HepG2 (cell line): ENCODE data around the gene OSBPL2. TPM values are rescaled to one million over a fixed set of nuclear protein-coding genes. Genes with fewer than 3 reads are reported as not detected.
A peak's percentile ranks its signal among the peaks of the same experiment; 100 is the strongest.

Source experiments
- BCL6 ChIP-seq: IDR thresholded peaks from 2 replicates; pipeline ENCODE4 v1.6.1; 2016; ENCODE audit warnings: missing genetic modification reagents, missing compliant biosample characterization
- BHLHE40 ChIP-seq: IDR thresholded peaks from 2 replicates; pipeline ENCODE4 v1.6.1; 2011; ENCODE audit warnings: low read length, improper control_type of control experiment
- CBFB ChIP-seq: sonication (generic); formaldehyde crosslinking; IDR thresholded peaks from 2 replicates; pipeline ENCODE4 v1.4.0; 2020; ENCODE audit warnings: missing genetic modification reagents
- CEBPZ ChIP-seq: IDR thresholded peaks from 2 replicates; pipeline ENCODE4 v1.6.1; 2012; ENCODE audit warnings: low read length, improper control_type of control experiment
- DPF2 ChIP-seq: sonication (generic); formaldehyde crosslinking; IDR thresholded peaks from 2 replicates; pipeline ENCODE4 v1.4.0; 2020; ENCODE audit warnings: mild to moderate bottlenecking, low read depth, missing genetic modification reagents, borderline replicate concordance
- FOXA3 ChIP-seq: IDR thresholded peaks from 2 replicates; pipeline ENCODE4 v1.6.1; 2016; ENCODE audit warnings: missing genetic modification reagents, missing compliant biosample characterization
- GTF2F1 ChIP-seq: fragments of 150-350 bp; IDR thresholded peaks from 2 replicates; pipeline ENCODE4 v1.6.1; 2014; ENCODE audit warnings: low read length
- HHEX ChIP-seq: IDR thresholded peaks from 2 replicates; pipeline ENCODE4 v1.6.1; 2016; ENCODE audit warnings: control low read depth
- HIC2 ChIP-seq: sonication (generic); formaldehyde crosslinking; IDR thresholded peaks from 2 replicates; pipeline ENCODE4 v1.9.0; 2022; ENCODE audit warnings: low read depth, missing genetic modification reagents
- IRF2 ChIP-seq: IDR thresholded peaks from 2 replicates; pipeline ENCODE4 v1.6.1; 2018; ENCODE audit warnings: missing genetic modification reagents, missing compliant biosample characterization
- KDM6A ChIP-seq: IDR thresholded peaks from 2 replicates; pipeline ENCODE4 v1.6.1; 2016; ENCODE audit warnings: low read depth
- MYC ChIP-seq: sonication (generic); formaldehyde crosslinking; IDR thresholded peaks from 2 replicates; pipeline ENCODE4 v1.9.0; 2021; ENCODE audit warnings: missing genetic modification reagents, borderline replicate concordance
- NFE2 ChIP-seq: sonication (generic); formaldehyde crosslinking; IDR thresholded peaks from 2 replicates; pipeline ENCODE4 v1.4.0; 2020; ENCODE audit warnings: missing genetic modification reagents
- NFKBIZ ChIP-seq: IDR thresholded peaks from 2 replicates; pipeline ENCODE4 v1.6.1; 2018; ENCODE audit warnings: missing genetic modification reagents, missing compliant biosample characterization
- PHF8 ChIP-seq: sonication (generic); formaldehyde crosslinking; IDR thresholded peaks from 2 replicates; pipeline ENCODE4 v1.5.0; 2020; ENCODE audit warnings: missing genetic modification reagents
- SATB2 ChIP-seq: sonication (generic); formaldehyde crosslinking; IDR thresholded peaks from 2 replicates; pipeline ENCODE4 v1.5.0; 2020; ENCODE audit warnings: missing genetic modification reagents
- SRSF9 ChIP-seq: fragments of 200-400 bp; formaldehyde crosslinking; IDR thresholded peaks from 2 replicates; pipeline ENCODE4 v1.6.1; 2018; ENCODE audit warnings: borderline replicate concordance, mild to moderate bottlenecking, low read depth, low read length; ENCODE audit not compliant: insufficient read depth, poor library complexity, severe bottlenecking
- TMF1 ChIP-seq: sonication (generic); formaldehyde crosslinking; IDR thresholded peaks from 2 replicates; pipeline ENCODE4 v1.8.1; 2022; ENCODE audit warnings: low read depth, missing genetic modification reagents
- ZBTB42 ChIP-seq: sonication (generic); formaldehyde crosslinking; IDR thresholded peaks from 2 replicates; pipeline ENCODE4 v1.5.0; 2020; ENCODE audit warnings: mild to moderate bottlenecking, missing genetic modification reagents
- ZGPAT ChIP-seq: IDR thresholded peaks from 2 replicates; pipeline ENCODE4 v1.6.1; 2016; ENCODE audit warnings: mild to moderate bottlenecking
- ZNF333 ChIP-seq: sonication (generic); formaldehyde crosslinking; IDR thresholded peaks from 2 replicates; pipeline ENCODE4 v1.4.0; 2020; ENCODE audit warnings: mild to moderate bottlenecking, missing genetic modification reagents, borderline replicate concordance
- ZNF446 ChIP-seq: sonication (generic); formaldehyde crosslinking; IDR thresholded peaks from 2 replicates; pipeline ENCODE4 v1.5.0; 2020; ENCODE audit warnings: mild to moderate bottlenecking, missing genetic modification reagents
- ZNF484 ChIP-seq: sonication (generic); formaldehyde crosslinking; IDR thresholded peaks from 2 replicates; pipeline ENCODE4 v1.5.1; 2020; ENCODE audit warnings: mild to moderate bottlenecking, low read depth, missing genetic modification reagents, borderline replicate concordance
- ZNF546 ChIP-seq: sonication (generic); formaldehyde crosslinking; conservative IDR thresholded peaks from 2 replicates; pipeline ENCODE4 v1.8.1; 2023; ENCODE audit warnings: mild to moderate bottlenecking, missing genetic modification reagents
- ZNF615 ChIP-seq: sonication (generic); formaldehyde crosslinking; IDR thresholded peaks from 2 replicates; pipeline ENCODE4 v1.5.0; 2020; ENCODE audit warnings: mild to moderate bottlenecking, missing genetic modification reagents, borderline replicate concordance
- ZNF790 ChIP-seq: sonication (generic); formaldehyde crosslinking; IDR thresholded peaks from 2 replicates; pipeline ENCODE4 v1.8.0; 2022; ENCODE audit warnings: missing genetic modification reagents, mild to moderate bottlenecking, borderline replicate concordance
- polyA plus RNA-seq, 8 experiments: library from polyadenylated mRNA; depleted of rRNA in 3 of 8; stranded (reverse) in 7 of 8; unstranded in 1 of 8; fragments of >200 nt; fragmentation: Illumina TruSeq in 4 of 8; extraction: Trizol in 4 of 8; gene quantifications; 2 replicates each; pipeline versions ENCODE4 v1.2.1 to v1.2.3, GENCODE V29; 2011 to 2016; ENCODE audit warnings: low read depth in 4 of 8, missing spikeins in 1 of 8, mixed read lengths in 1 of 8; ENCODE audit not compliant: insufficient read depth in 1 of 8
- total RNA-seq, 5 experiments: library from RNA; depleted of rRNA; stranded (reverse); fragments of >200 nt; fragmentation: Illumina TruSeq; extraction: Trizol; gene quantifications; 2 replicates each; pipeline ENCODE4 v1.2.3, GENCODE V29; 2016; ENCODE audit warnings: low read depth in 1 of 5

The OSBPL2 gene
- total and polyA plus RNA-seq, 2 of the 13 experiments (the other 11 are each of a cell fraction or from before 2014, with no cell fraction given) = 18.5 to 37.4 TPM

GRCh38 chr20:62301773-62302340 is 63.5 kb downstream of the OSBPL2 start (continued):
- TF ChIP-seq ZNF484 (CRISPR knock-in tag) = 0 out of 2 replicates have a peak, but pooled peaks have one; percentile 55
- TF ChIP-seq MYC (CRISPR knock-in tag) = peak; percentile 90
- TF ChIP-seq ZBTB42 (CRISPR knock-in tag) = no peak
- TF ChIP-seq ZNF546 (CRISPR knock-in tag) = no peak
- TF ChIP-seq NFKBIZ (CRISPR knock-in tag) = peak; percentile 48
- TF ChIP-seq HHEX (CRISPR knock-in tag) = no peak
- TF ChIP-seq SATB2 (CRISPR knock-in tag) = no peak
- no peak for TF ChIP-seq KDM6A (CRISPR knock-in tag)
- TF ChIP-seq ZNF446 (CRISPR knock-in tag) = no peak
- TF ChIP-seq HIC2 (CRISPR knock-in tag) = peak; percentile 40; the same call in 1 of the 2 replicates
- peak; percentile 68; the same call in 1 of the 2 replicates for TF ChIP-seq GTF2F1
- peak; percentile 95 for TF ChIP-seq IRF2 (CRISPR knock-in tag)
- TF ChIP-seq ZNF333 (CRISPR knock-in tag) = no peak
- TF ChIP-seq NFE2 (CRISPR knock-in tag) = peak; percentile 55; the same call in 1 of the 2 replicates
- TF ChIP-seq DPF2 (CRISPR knock-in tag) = no peak; the same call in 1 of the 2 replicates
- no peak for TF ChIP-seq TMF1 (CRISPR knock-in tag)
- peak; percentile 95 for TF ChIP-seq CBFB (CRISPR knock-in tag)
- TF ChIP-seq PHF8 = no peak; the same call in 1 of the 2 replicates
- peak; percentile 81 for TF ChIP-seq BCL6 (CRISPR knock-in tag)
- no peak for TF ChIP-seq CEBPZ
- TF ChIP-seq ZGPAT (CRISPR knock-in tag) = peak; percentile 77
- 0 out of 2 replicates have a peak, but pooled peaks have one; percentile 77 for TF ChIP-seq ZNF790 (CRISPR knock-in tag)
- TF ChIP-seq FOXA3 (CRISPR knock-in tag) = peak; percentile 83
- no peak for TF ChIP-seq SRSF9
- TF ChIP-seq BHLHE40 = peak; percentile 43
- peak; percentile 70; the same call in 1 of the 2 replicates for TF ChIP-seq ZNF615 (CRISPR knock-in tag)
